ENCODE measurements around the gene GARIN3. TPM values are rescaled to one million over a fixed set of nuclear protein-coding genes. Genes with fewer than 3 reads are reported as not detected.

The GARIN3 gene
- polyA plus RNA-seq, 1 experiment: not detected

GRCh38 chr5:157175071-157175612 is 9.1 kb upstream of the GARIN3 start:
- CTCF ChIA-PET: no interaction called here
- Histone ChIP-seq H3K4me3 (ENCODE audit: low read depth, low read length) (no peak overlapping the region), H3K36me3 (ENCODE audit: control insufficient read depth, insufficient read depth, low read length) (no peaks in the 10 kb centered on the region), H3K27me3 (ENCODE audit: control insufficient read depth, insufficient read depth, low read length) (no peaks in the 10 kb centered on the region; the same call in 1 of the 2 replicates)
- no peak for TF ChIP-seq CTCF (IDR thresholded peaks at IDR 0.05; ENCODE audit: insufficient read depth, low read depth, low read length)
- DNase-seq (ENCODE audit: low read depth): no peak
- POLR2A ChIA-PET: no interaction called here

- no peak for TF ChIP-seq CTCF (IDR thresholded peaks at IDR 0.05; ENCODE audit: insufficient read depth, low read depth, low read length)
- CTCF ChIA-PET: interaction anchor here (1.2 kb wide), 1 partner anchor 17 kb away, joined by 3 read pairs; no protein-coding TSS in a partner anchor
- Histone ChIP-seq H3K27me3 (ENCODE audit: control insufficient read depth, insufficient read depth, low read length) (no peaks in the 10 kb centered on the region; the same call in 1 of the 2 replicates), H3K4me3 (ENCODE audit: low read depth, low read length) (no peak overlapping the region), H3K36me3 (ENCODE audit: control insufficient read depth, insufficient read depth, low read length) (no peaks in the 10 kb centered on the region)
- DNase-seq (ENCODE audit: low read depth): no peak
- POLR2A ChIA-PET: no interaction called here
Measured at GRCh38 chr5:157172403-157172802, 6.3 kb upstream of the GARIN3 start.

- POLR2A ChIA-PET: no interaction called here
- Histone ChIP-seq H3K36me3 (ENCODE audit: control insufficient read depth, insufficient read depth, low read length) (no peaks in the 10 kb centered on the region), H3K27me3 (ENCODE audit: control insufficient read depth, insufficient read depth, low read length) (peaks cover 1% of the 10 kb centered on the region; the same call in 1 of the 2 replicates), H3K4me3 (ENCODE audit: low read depth, low read length) (no peak overlapping the region)
- DNase-seq (ENCODE audit: low read depth): no peak
- TF ChIP-seq CTCF (IDR thresholded peaks at IDR 0.05; ENCODE audit: insufficient read depth, low read depth, low read length): no peak
- CTCF ChIA-PET: interaction anchor here (0.7 to 2.1 kb wide), 2 partner anchors 11 to 1333 kb away, joined by 3 to 8 read pairs; no protein-coding TSS in a partner anchor
Measured at GRCh38 chr5:157168286-157168685, 2.2 kb upstream of the GARIN3 start.

DNA sequence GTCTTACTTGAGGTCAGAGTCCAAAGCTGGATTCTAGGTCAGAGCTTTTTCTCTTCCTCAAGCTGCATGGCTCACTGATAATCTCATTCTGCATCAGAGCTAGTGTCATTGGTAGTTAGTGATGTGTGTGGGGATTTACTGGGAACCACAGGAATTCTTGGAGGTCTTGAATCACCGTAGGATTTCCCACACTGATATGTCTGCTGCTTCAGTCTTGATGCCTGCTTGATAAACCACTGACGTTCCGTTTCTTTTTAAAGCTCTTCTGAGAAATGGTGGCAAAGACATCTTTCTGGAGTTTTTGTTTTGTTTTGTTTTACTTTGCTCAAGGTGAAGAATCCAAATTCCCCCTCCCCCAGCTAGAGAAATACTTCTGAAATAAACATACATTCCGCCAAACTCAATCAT is 1.2 kb upstream of the GARIN3 start:
- CTCF ChIA-PET: interaction anchor here (2.1 kb wide), 1 partner anchor 12 kb away, joined by 8 read pairs; no protein-coding TSS in a partner anchor
- POLR2A ChIA-PET: no interaction called here
- peaks cover 1% of the 10 kb centered on the region; the same call in 1 of the 2 replicates for H3K27me3 ChIP-seq (ENCODE audit: control insufficient read depth, insufficient read depth, low read length)
- no peak for DNase-seq (ENCODE audit: low read depth)
- H3K4me3 ChIP-seq (ENCODE audit: low read depth, low read length): no peak overlapping the region
- no peaks in the 10 kb centered on the region for H3K36me3 ChIP-seq (ENCODE audit: control insufficient read depth, insufficient read depth, low read length)
- TF ChIP-seq CTCF (IDR thresholded peaks at IDR 0.05; ENCODE audit: insufficient read depth, low read depth, low read length): no peak

- ChIA-PET CTCF (interaction anchor here (1.3 kb wide), 1 partner anchor 86 kb away, joined by 3 read pairs; no protein-coding TSS in a partner anchor), POLR2A (no interaction called here)
- Histone ChIP-seq H3K4me3 (ENCODE audit: low read depth, low read length) (no peak overlapping the region), H3K36me3 (ENCODE audit: control insufficient read depth, insufficient read depth, low read length) (no peaks in the 10 kb centered on the region), H3K27me3 (ENCODE audit: control insufficient read depth, insufficient read depth, low read length) (peaks cover 1% of the 10 kb centered on the region; the same call in 1 of the 2 replicates)
- TF ChIP-seq CTCF (IDR thresholded peaks at IDR 0.05; ENCODE audit: insufficient read depth, low read depth, low read length): no peak
- no peak for DNase-seq (ENCODE audit: low read depth)
Measured at GRCh38 chr5:157165668-157166067, 396 bp downstream of the GARIN3 start.

Measured in BJ (cell line).